ENCODE data around the gene NGB. TPM values are rescaled to one million over a fixed set of nuclear protein-coding genes. Genes with fewer than 3 reads are reported as not detected.

NGB gene
- total and polyA plus RNA-seq, 9 of the 15 experiments (the other 6 are each of a cell fraction or from before 2014, with no cell fraction given), result not detected

GRCh38 chr14:77265187-77265515 is 5.9 kb downstream of the NGB start:
- Histone ChIP-seq H3K9me1 (ENCODE audit: control insufficient read depth, insufficient read depth, low read length) (no peaks in the 10 kb centered on the region), H3K9ac (ENCODE audit: insufficient read depth in 1 of 2, low read depth in 2 of 2, low read length in 2 of 2) (no peak overlapping the region; a peak in 1 of 4 replicates), H2AFZ (ENCODE audit: low read depth, low read length) (no peak overlapping the region), H3K27ac (ENCODE audit: extremely low read depth, low read depth, low read length) (no peak overlapping the region), H3K27me3 (ENCODE audit: control insufficient read depth in 2 of 2, insufficient read depth in 2 of 2, low read length in 2 of 2) (peaks cover 2 to 62% of the 10 kb centered on the region in 2 experiments; a peak in 4 of 5 replicates), H3K9me3 (replicated peaks; ENCODE audit: control insufficient read depth, insufficient read depth, low read depth, low read length) (no peaks in the 10 kb centered on the region), H3K36me3 (ENCODE audit: control insufficient read depth, insufficient read depth, low read length) (no peaks in the 10 kb centered on the region), H3K4me3 (no peak overlapping the region), H3K4me1 (replicated peaks in 1 of 2; ENCODE audit: control insufficient read depth in 2 of 2, insufficient read depth in 2 of 2, low read length in 2 of 2) (peaks cover 0 to 1% of the 10 kb centered on the region in 2 experiments; a peak in 2 of 5 replicates), H4K20me1 (replicated peaks; ENCODE audit: control insufficient read depth, insufficient read depth, low read length) (no peaks in the 10 kb centered on the region), H3K79me2 (ENCODE audit: control insufficient read depth, insufficient read depth, low read length) (no peaks in the 10 kb centered on the region), H3K4me2 (ENCODE audit: insufficient read depth, low read length) (no peak overlapping the region)
- no peak for DNase-seq (ENCODE audit: extremely low read depth in 1 of 4, low spot score in 3 of 4)
- TF ChIP-seq HNRNPK (IDR thresholded peaks at IDR 0.05; ENCODE audit: low read depth, low read length, poor library complexity, severe bottlenecking) (no peak), HOXB6 (CRISPR knock-in tag; IDR thresholded peaks at IDR 0.05; ENCODE audit: borderline replicate concordance) (no peak), SNAPC5 (CRISPR knock-in tag; IDR thresholded peaks at IDR 0.05) (no peak), SMC3 (conservative IDR thresholded peaks at IDR 0.05; ENCODE audit: insufficient read depth, low read depth, low read length) (no peak), ZKSCAN3 (CRISPR knock-in tag; IDR thresholded peaks at IDR 0.05) (no peak), ZNF436 (CRISPR knock-in tag; IDR thresholded peaks at IDR 0.05) (no peak), ZBED1 (IDR thresholded peaks at IDR 0.05) (no peak), ARID1B (IDR thresholded peaks at IDR 0.05) (no peak), POLR2AphosphoS2 (IDR thresholded peaks at IDR 0.05; ENCODE audit: low read length) (no peak)
- ATAC-seq, result no peak
- FAIRE-seq, result no peak
- in situ Hi-C loops (cut with MboI) (no loop called here), intact Hi-C loops (cut with micrococcal nuclease) (no loop called here)
- BruUV-seq (replicated peaks), result no TSS peak
- 0% methylated on average over 2 of the region's 2 CpGs for WGBS (ENCODE audit: insufficient coverage, low coverage, missing lambda C conversion rate)
- CTCF ChIA-PET (ENCODE audit: low intra/inter-chr PET ratio), result no interaction called here
- POLR2A ChIA-PET, result no interaction called here
